Breast epithelium (tissue), 4 donors: ENCODE measurements around the gene HTR4. TPM values are rescaled to one million over a fixed set of nuclear protein-coding genes. Genes with fewer than 3 reads are reported as not detected.

Experiments
- DNase-seq, 2 donors: peaks; one replicate each; pipeline ENCODE4 v3.0.0-alpha.2; 2019; ENCODE audit warnings: low spot score in 2 of 2
- H3K27ac ChIP-seq, 2 donors: fragments of 200-600 bp; sonication (generic) in 1 of 2; one replicate each; pipeline ENCODE4 v1.5.1; 2016 to 2019; ENCODE audit warnings: mild to moderate bottlenecking in 1 of 2
- H3K27me3 ChIP-seq, 2 donors: fragments of 200-600 bp; sonication (generic) in 1 of 2; one replicate each; pipeline versions ENCODE4 v1.5.1 to v1.6.0; 2017 to 2019; ENCODE audit warnings: control low read depth in 1 of 2, mild to moderate bottlenecking in 1 of 2
- H3K36me3 ChIP-seq: fragments of 200-600 bp; one replicate; pipeline ENCODE4 v1.5.1; 2019
- H3K4me1 ChIP-seq, 2 donors: fragments of 200-600 bp; sonication (generic); one replicate each; pipeline ENCODE4 v1.5.1; 2016 to 2019; ENCODE audit warnings: control low read depth in 1 of 2
- H3K4me3 ChIP-seq, 3 donors: fragments of 200-600 bp; sonication (generic); 1 replicate in 2 of 3; 2 replicates in 1 of 3; pipeline ENCODE4 v1.5.1; 2016 to 2019; ENCODE audit warnings: mild to moderate bottlenecking in 3 of 3, moderate library complexity in 2 of 3
- H3K9me3 ChIP-seq, 2 donors: fragments of 200-600 bp; sonication (generic) in 1 of 2; one replicate each; pipeline ENCODE4 v1.5.1; 2016 to 2019; ENCODE audit warnings: control low read depth in 1 of 2
- POLR2A ChIP-seq: fragments of 450-650 bp; IDR thresholded peaks from one replicate; pipeline ENCODE4 v1.6.1; 2016; ENCODE audit warnings: antibody characterized with exemption, mild to moderate bottlenecking, moderate library complexity
- POLR2AphosphoS5 ChIP-seq, 3 donors: sonication (generic); formaldehyde crosslinking; IDR thresholded peaks; one replicate each; pipeline ENCODE4 v1.6.1; 2017; ENCODE audit warnings: antibody characterized with exemption in 3 of 3
- intact Hi-C: fragments of 100-400 bp; cut with DNase I; formaldehyde crosslinking; loops from one replicate; pipeline ENCODE4 v1.15.1; 2023; ENCODE audit warnings: low total_unique reads
- total RNA-seq, 3 donors: library from RNA; depleted of rRNA; stranded (reverse); fragments of >200 nt; gene quantifications; one replicate each; pipeline ENCODE4 v1.1.0, GENCODE V29; 2016
- TF ChIP-seq, protein P1 (sequence below), 3 donors: fragments of 450-650 bp; IDR thresholded peaks; one replicate each; pipeline ENCODE4 v1.5.1; 2016 to 2017; ENCODE audit warnings: antibody characterized with exemption in 3 of 3, mild to moderate bottlenecking in 3 of 3, moderate library complexity in 3 of 3

The HTR4 gene
- total RNA-seq, 3 donors from 2014 or later: 0.15 to 0.66 TPM; not detected in 1

DNA sequence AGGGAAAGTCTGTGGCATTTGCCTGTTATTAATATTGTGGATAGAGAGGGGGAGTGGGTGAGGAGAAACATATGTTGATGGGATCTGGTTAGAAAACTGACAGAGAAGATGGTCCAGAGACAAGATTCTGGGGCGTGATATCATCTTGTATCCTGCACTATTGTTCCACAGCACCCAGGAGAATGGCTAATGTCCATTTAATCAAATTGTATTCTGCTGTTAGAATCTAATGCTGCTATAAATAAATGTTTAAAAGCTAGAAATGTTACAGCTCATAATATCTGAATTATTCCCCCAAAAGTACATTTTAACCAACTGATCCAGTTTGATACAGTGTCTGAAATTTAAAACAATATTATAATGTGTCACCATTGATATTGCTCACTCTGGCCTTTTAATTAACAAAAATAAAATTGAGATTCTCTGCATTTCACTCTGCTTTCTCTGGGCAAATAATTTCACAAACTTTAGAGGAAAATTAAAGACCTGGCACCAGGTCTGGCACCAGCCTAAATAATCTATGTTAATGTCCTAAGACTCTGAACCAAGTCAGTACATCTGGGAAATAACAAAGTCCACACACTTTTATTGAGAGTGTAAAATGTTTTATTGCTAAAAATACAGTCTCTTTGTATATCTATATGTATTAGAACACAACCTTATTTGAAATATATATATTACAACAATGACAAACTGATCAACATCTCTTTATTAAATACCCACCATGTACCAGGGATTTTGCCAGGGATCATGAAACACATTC, 18.8 kb downstream of the HTR4 start:
- DNase-seq: no peak
- intact Hi-C loops: no loop called here
- Histone ChIP-seq H3K27ac (no peak overlapping the region), H3K4me3 (no peak overlapping the region), H3K36me3 (no peaks in the 10 kb centered on the region), H3K9me3 (no peaks in the 10 kb centered on the region), H3K27me3 (peaks cover 0 to 3% of the 10 kb centered on the region in 2 donors), H3K4me1 (no peaks in the 10 kb centered on the region)
- TF ChIP-seq POLR2A (no peak), POLR2AphosphoS5 (IDR thresholded peaks at IDR 0.05) (no peak)
- TF ChIP-seq, protein P1, sequence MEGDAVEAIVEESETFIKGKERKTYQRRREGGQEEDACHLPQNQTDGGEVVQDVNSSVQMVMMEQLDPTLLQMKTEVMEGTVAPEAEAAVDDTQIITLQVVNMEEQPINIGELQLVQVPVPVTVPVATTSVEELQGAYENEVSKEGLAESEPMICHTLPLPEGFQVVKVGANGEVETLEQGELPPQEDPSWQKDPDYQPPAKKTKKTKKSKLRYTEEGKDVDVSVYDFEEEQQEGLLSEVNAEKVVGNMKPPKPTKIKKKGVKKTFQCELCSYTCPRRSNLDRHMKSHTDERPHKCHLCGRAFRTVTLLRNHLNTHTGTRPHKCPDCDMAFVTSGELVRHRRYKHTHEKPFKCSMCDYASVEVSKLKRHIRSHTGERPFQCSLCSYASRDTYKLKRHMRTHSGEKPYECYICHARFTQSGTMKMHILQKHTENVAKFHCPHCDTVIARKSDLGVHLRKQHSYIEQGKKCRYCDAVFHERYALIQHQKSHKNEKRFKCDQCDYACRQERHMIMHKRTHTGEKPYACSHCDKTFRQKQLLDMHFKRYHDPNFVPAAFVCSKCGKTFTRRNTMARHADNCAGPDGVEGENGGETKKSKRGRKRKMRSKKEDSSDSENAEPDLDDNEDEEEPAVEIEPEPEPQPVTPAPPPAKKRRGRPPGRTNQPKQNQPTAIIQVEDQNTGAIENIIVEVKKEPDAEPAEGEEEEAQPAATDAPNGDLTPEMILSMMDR (IDR thresholded peaks at IDR 0.05): no peak

DNA sequence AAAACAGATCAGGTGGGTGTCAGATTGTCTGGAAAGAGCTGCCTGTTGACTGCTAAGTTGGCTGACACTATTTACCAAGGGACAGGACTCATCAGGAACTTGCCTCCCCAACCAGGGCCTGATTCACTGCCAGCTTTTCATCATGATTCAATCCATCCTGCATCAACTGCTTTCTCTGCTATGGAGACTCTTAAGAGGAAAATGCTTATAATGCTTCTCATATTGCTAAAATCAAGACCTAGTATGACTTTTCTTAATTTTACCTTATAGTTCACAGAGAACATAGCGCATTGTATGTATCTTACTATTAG, 21.3 kb downstream of the HTR4 start:
- Histone ChIP-seq H3K4me3 (no peak overlapping the region), H3K36me3 (no peaks in the 10 kb centered on the region), H3K27me3 (no peaks in the 10 kb centered on the region), H3K27ac (no peak overlapping the region), H3K4me1 (no peaks in the 10 kb centered on the region), H3K9me3 (no peaks in the 10 kb centered on the region)
- intact Hi-C loops: no loop called here
- TF ChIP-seq POLR2AphosphoS5 (IDR thresholded peaks at IDR 0.05): no peak
- no peak for TF ChIP-seq POLR2A
- TF ChIP-seq, protein P1 (IDR thresholded peaks at IDR 0.05): no peak
- DNase-seq: no peak

DNA sequence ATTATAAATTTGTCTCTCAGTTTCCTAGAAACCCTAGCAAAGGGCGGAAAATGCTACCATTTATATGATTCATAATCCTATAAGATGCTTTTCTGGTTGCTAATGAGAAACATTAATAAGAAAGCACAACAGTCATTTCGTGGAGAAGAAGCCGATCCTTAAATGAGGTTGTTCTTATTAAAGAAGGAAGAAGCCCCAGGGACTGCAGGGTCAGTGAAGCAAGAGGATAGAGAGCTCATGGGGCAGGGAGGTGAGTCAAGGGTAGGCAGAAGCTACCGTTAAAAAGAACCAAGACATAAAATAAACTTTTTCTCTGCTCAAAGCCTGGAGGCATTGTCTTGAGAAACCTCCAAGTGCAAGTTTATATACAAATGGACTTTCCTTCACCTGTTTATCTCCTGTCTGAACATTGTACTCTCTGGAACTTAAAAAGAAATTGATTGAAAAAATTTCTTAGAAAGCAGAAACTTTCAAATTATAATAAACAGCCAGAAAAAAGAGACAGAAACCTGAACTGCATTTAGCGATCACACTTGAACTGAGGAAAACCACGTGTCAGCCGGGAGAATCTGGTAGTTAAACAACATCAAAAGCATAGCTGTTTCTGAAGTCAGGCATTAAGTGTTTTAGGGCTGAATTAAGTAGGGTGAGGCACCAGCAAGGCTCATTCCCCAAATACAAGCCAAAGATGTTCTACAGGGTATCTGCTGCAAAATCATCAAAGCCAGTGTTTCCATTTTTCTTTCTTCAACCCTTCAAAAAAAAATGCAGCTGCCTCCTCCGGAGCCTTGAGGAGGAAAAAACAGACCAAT, 21.9 kb downstream of the HTR4 start:
- TF ChIP-seq POLR2AphosphoS5 (IDR thresholded peaks at IDR 0.05) (no peak), POLR2A (no peak)
- TF ChIP-seq, protein P1 (IDR thresholded peaks at IDR 0.05): no peak
- Histone ChIP-seq H3K27me3 (no peaks in the 10 kb centered on the region), H3K4me1 (no peaks in the 10 kb centered on the region), H3K4me3 (no peak overlapping the region), H3K27ac (no peak overlapping the region), H3K9me3 (no peaks in the 10 kb centered on the region), H3K36me3 (no peaks in the 10 kb centered on the region)
- no peak for DNase-seq
- intact Hi-C loops: no loop called here

DNA sequence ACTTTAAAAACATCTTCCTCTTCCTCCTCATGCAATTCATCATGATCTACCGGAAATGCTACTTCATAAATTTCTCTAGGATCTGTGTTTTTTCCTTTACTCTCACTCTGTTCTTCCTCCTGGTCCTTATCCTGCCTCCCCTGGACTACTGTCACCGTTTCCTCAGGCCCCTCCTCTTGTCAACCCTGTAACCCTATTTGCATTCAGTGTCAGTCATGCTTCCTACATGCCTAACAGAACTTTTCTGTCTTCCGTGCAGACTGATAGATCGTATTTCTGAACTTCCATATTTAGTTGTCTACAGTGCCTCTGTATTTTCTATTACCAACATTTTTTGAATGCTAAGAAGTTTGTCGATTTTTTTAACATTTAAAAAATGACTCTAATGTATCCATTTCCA, 27.3 kb downstream of the HTR4 start:
- Histone ChIP-seq H3K4me1 (no peaks in the 10 kb centered on the region), H3K9me3 (no peaks in the 10 kb centered on the region), H3K4me3 (no peak overlapping the region), H3K27ac (no peak overlapping the region), H3K27me3 (no peaks in the 10 kb centered on the region), H3K36me3 (no peaks in the 10 kb centered on the region)
- DNase-seq: no peak
- intact Hi-C loops: no loop called here
- no peak for TF ChIP-seq POLR2A
- TF ChIP-seq, protein P1 (IDR thresholded peaks at IDR 0.05): no peak
- no peak for TF ChIP-seq POLR2AphosphoS5 (IDR thresholded peaks at IDR 0.05)

DNA sequence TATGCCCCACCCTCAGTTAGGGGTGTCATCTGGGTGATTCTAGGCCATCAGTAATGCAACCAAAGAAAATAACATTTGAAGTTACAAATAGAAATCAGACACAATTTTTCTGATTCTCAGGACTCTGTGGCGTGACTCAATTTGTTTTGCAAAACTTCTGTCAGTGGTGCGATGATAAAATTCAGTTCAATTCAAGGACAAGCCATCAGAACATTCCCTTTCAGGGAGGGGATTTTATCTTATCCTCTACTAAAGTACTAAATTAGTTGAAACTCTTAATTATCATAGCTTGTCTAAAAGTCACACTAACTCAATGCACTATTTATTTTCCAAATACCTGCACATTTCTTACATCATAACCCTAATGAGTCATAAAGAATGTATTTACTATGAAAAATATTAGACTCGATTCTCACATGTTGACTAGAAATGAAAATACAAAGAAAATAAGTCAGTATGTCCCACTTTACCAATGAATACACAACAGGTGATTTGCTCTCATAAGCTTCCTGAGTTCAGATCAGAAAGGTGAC, 28.2 kb downstream of the HTR4 start:
- TF ChIP-seq POLR2AphosphoS5 (IDR thresholded peaks at IDR 0.05): no peak
- TF ChIP-seq, protein P1 (IDR thresholded peaks at IDR 0.05): no peak
- TF ChIP-seq POLR2A: no peak
- H3K27ac ChIP-seq: no peak overlapping the region
- no peak for DNase-seq
- no peaks in the 10 kb centered on the region for H3K4me1 ChIP-seq
- H3K27me3 ChIP-seq: no peaks in the 10 kb centered on the region
- no peaks in the 10 kb centered on the region for H3K36me3 ChIP-seq
- intact Hi-C loops: no loop called here
- H3K4me3 ChIP-seq: no peak overlapping the region
- no peaks in the 10 kb centered on the region for H3K9me3 ChIP-seq
